ENCODE measurements around the gene BLID. TPM values are rescaled to one million over a fixed set of nuclear protein-coding genes. Genes with fewer than 3 reads are reported as not detected.

Gene BLID
- polyA plus RNA-seq, 1 experiment: 0.16 TPM

GRCh38 chr11:122120096-122120495, 4.1 kb upstream of the BLID start:
- no peak for DNase-seq (ENCODE audit: low read depth)
- POLR2A ChIA-PET: no interaction called here
- CTCF ChIA-PET: interaction anchor here (0.5 kb wide), 1 partner anchor 12 kb away, joined by 3 read pairs; no protein-coding TSS in a partner anchor
- Histone ChIP-seq H3K27me3 (ENCODE audit: control insufficient read depth, insufficient read depth, low read length) (no peaks in the 10 kb centered on the region), H3K4me3 (ENCODE audit: low read depth, low read length) (no peak overlapping the region), H3K36me3 (ENCODE audit: control insufficient read depth, insufficient read depth, low read length) (no peaks in the 10 kb centered on the region)
- TF ChIP-seq CTCF (IDR thresholded peaks at IDR 0.05; ENCODE audit: insufficient read depth, low read depth, low read length): no peak

- Histone ChIP-seq H3K27me3 (ENCODE audit: control insufficient read depth, insufficient read depth, low read length) (no peaks in the 10 kb centered on the region), H3K36me3 (ENCODE audit: control insufficient read depth, insufficient read depth, low read length) (peaks cover 5% of the 10 kb centered on the region), H3K4me3 (ENCODE audit: low read depth, low read length) (no peak overlapping the region)
- no peak for DNase-seq (ENCODE audit: low read depth)
- ChIA-PET POLR2A (no interaction called here), CTCF (interaction anchor here (0.9 to 3.5 kb wide), 6 partner anchors 10 to 99 kb away, joined by 3 to 16 read pairs (median 4); no protein-coding TSS in a partner anchor)
- no peak for TF ChIP-seq CTCF (IDR thresholded peaks at IDR 0.05; ENCODE audit: insufficient read depth, low read depth, low read length)
Measured at GRCh38 chr11:122116591-122116990, 576 bp upstream of the BLID start.

GRCh38 chr11:122114976-122115375, 1.0 kb downstream of the BLID start:
- H3K4me3 ChIP-seq (ENCODE audit: low read depth, low read length): no peak overlapping the region
- peaks cover 5% of the 10 kb centered on the region for H3K36me3 ChIP-seq (ENCODE audit: control insufficient read depth, insufficient read depth, low read length)
- no peak for DNase-seq (ENCODE audit: low read depth)
- no peak for TF ChIP-seq CTCF (IDR thresholded peaks at IDR 0.05; ENCODE audit: insufficient read depth, low read depth, low read length)
- CTCF ChIA-PET: interaction anchor here (0.9 to 3.5 kb wide), 5 partner anchors 10 to 179 kb away, joined by 3 to 16 read pairs (median 3); no protein-coding TSS in a partner anchor
- POLR2A ChIA-PET: no interaction called here
- H3K27me3 ChIP-seq (ENCODE audit: control insufficient read depth, insufficient read depth, low read length): no peaks in the 10 kb centered on the region

GRCh38 chr11:122113836-122114825, 1.9 kb downstream of the BLID start:
- POLR2A ChIA-PET: no interaction called here
- Histone ChIP-seq H3K4me3 (ENCODE audit: low read depth, low read length) (no peak overlapping the region), H3K36me3 (ENCODE audit: control insufficient read depth, insufficient read depth, low read length) (peaks cover 5% of the 10 kb centered on the region), H3K27me3 (ENCODE audit: control insufficient read depth, insufficient read depth, low read length) (no peaks in the 10 kb centered on the region)
- CTCF ChIA-PET: interaction anchor here (0.9 to 3.5 kb wide), 4 partner anchors 9 to 89 kb away, joined by 3 to 16 read pairs (median 5); no protein-coding TSS in a partner anchor
- TF ChIP-seq CTCF (IDR thresholded peaks at IDR 0.05; ENCODE audit: insufficient read depth, low read depth, low read length): no peak
- no peak for DNase-seq (ENCODE audit: low read depth)

Data from BJ (cell line).